Measurements from ENCODE around the gene F2RL3. TPM values are rescaled to one million over a fixed set of nuclear protein-coding genes. Genes with fewer than 3 reads are reported as not detected.

F2RL3 gene
- total and polyA plus RNA-seq, 3 donors from 2014 or later = 4.4 to 6.9 (median 4.6) TPM

DNA sequence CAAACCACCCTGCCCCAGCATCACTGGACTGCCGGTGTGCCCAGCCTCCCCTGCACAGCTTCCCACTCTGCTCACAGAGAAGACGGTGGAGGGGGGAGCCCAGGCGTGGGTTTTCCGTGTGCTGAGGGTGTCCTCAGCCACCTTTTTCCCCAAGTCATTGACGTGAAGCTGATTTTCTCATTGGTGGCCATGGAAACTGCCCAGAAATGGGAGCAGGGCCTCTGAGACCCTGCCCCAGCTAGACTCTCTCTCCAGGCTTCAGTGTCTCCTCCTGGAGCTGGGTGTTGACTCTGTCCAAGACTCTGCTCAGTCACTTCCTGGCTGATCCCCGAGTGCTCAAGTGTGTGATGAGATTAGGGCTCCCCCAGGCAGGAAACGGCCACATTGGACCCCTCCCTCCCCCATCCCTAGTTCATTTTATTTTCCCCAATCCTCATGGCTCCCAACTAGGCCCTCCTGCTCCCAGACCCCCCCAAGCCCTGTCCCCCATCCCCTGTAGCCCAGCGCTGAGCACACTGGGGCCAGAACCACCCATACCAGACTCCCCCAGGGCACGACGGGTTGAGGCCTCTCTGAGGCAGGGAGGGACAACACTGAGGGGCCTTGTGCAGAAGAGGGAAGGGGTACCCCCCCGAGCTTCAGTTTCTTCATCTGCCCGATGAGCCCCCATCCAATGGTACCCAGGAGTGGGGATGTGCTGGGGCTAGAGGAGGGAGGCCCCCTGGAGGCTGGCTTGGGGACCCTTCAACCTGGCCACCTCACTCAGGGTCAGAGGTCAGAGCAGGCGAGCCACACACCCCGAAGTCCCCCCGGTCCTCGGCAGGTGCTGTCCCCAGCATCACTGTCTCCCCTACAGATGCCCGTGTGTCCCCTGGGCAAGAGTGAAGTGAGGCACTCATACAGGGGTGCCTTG, 1.2 kb upstream of the F2RL3 start:
- no peak overlapping the region for H3K4me3 ChIP-seq
- H3K4me1 ChIP-seq = peaks cover 28% of the 10 kb centered on the region
- WGBS, 2 donors = 63 to 78% methylated on average over 14 to 16 of the region's 17 CpGs
- no peak for DNase-seq
- intact Hi-C loops (cut with DNase I; ENCODE audit: low total_unique reads) = no loop called here
- peak overlapping the region; percentile 50 to 84 for H3K27ac ChIP-seq
- no peaks in the 10 kb centered on the region for H3K9me3 ChIP-seq
- no peaks in the 10 kb centered on the region for H3K27me3 ChIP-seq
- no peaks in the 10 kb centered on the region for H3K36me3 ChIP-seq (ENCODE audit: low read depth, missing control alignments)
- TF ChIP-seq, protein P1, sequence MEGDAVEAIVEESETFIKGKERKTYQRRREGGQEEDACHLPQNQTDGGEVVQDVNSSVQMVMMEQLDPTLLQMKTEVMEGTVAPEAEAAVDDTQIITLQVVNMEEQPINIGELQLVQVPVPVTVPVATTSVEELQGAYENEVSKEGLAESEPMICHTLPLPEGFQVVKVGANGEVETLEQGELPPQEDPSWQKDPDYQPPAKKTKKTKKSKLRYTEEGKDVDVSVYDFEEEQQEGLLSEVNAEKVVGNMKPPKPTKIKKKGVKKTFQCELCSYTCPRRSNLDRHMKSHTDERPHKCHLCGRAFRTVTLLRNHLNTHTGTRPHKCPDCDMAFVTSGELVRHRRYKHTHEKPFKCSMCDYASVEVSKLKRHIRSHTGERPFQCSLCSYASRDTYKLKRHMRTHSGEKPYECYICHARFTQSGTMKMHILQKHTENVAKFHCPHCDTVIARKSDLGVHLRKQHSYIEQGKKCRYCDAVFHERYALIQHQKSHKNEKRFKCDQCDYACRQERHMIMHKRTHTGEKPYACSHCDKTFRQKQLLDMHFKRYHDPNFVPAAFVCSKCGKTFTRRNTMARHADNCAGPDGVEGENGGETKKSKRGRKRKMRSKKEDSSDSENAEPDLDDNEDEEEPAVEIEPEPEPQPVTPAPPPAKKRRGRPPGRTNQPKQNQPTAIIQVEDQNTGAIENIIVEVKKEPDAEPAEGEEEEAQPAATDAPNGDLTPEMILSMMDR (IDR thresholded peaks at IDR 0.05) = no peak
- TF ChIP-seq POLR2A (IDR thresholded peaks at IDR 0.05) = no peak

DNA sequence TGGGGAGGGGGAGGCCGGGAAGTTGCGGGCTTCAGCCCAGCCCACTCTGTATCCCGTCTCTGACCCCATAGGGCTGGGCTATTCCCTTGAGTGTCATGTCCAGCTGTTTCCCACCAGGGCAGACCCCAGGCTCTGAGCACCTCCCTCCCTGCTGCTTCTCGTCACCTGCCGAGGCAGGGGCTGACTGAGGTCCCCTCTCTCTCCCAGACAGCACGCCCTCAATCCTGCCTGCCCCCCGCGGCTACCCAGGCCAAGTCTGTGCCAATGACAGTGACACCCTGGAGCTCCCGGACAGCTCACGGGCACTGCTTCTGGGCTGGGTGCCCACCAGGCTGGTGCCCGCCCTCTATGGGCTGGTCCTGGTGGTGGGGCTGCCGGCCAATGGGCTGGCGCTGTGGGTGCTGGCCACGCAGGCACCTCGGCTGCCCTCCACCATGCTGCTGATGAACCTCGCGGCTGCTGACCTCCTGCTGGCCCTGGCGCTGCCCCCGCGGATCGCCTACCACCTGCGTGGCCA, 625 bp downstream of the F2RL3 start:
- no peaks in the 10 kb centered on the region for H3K36me3 ChIP-seq (ENCODE audit: low read depth, missing control alignments)
- no peaks in the 10 kb centered on the region for H3K27me3 ChIP-seq
- no peak for TF ChIP-seq POLR2A (IDR thresholded peaks at IDR 0.05)
- TF ChIP-seq, protein P1 (IDR thresholded peaks at IDR 0.05) = peak in 1 of 3 experiments; percentile 7
- peaks cover 41% of the 10 kb centered on the region for H3K4me1 ChIP-seq
- peak overlapping the region in 1 of 2 donors; percentile 44 for H3K27ac ChIP-seq
- DNase-seq = peak; percentile 86
- WGBS, 2 donors = 56 to 57% methylated on average over 7 to 22 of the region's 22 CpGs
- H3K9me3 ChIP-seq = no peaks in the 10 kb centered on the region
- intact Hi-C loops (cut with DNase I; ENCODE audit: low total_unique reads) = no loop called here
- H3K4me3 ChIP-seq = no peak overlapping the region

DNA sequence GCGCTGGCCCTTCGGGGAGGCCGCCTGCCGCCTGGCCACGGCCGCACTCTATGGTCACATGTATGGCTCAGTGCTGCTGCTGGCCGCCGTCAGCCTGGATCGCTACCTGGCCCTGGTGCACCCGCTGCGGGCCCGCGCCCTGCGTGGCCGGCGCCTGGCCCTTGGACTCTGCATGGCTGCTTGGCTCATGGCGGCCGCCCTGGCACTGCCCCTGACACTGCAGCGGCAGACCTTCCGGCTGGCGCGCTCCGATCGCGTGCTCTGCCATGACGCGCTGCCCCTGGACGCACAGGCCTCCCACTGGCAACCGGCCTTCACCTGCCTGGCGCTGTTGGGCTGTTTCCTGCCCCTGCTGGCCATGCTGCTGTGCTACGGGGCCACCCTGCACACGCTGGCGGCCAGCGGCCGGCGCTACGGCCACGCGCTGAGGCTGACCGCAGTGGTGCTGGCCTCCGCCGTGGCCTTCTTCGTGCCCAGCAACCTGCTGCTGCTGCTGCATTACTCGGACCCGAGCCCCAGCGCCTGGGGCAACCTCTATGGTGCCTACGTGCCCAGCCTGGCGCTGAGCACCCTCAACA, 1.2 kb downstream of the F2RL3 start:
- TF ChIP-seq, protein P1 (IDR thresholded peaks at IDR 0.05) = no peak
- TF ChIP-seq POLR2A (IDR thresholded peaks at IDR 0.05) = no peak
- intact Hi-C loops (cut with DNase I; ENCODE audit: low total_unique reads) = no loop called here
- peak overlapping the region in 1 of 2 donors; percentile 44 for H3K27ac ChIP-seq
- H3K36me3 ChIP-seq (ENCODE audit: low read depth, missing control alignments) = no peaks in the 10 kb centered on the region
- peaks cover 41% of the 10 kb centered on the region for H3K4me1 ChIP-seq
- 95 to 97% methylated on average over 31 to 43 of the region's 48 CpGs for WGBS, 2 donors
- H3K27me3 ChIP-seq = no peaks in the 10 kb centered on the region
- no peaks in the 10 kb centered on the region for H3K9me3 ChIP-seq
- H3K4me3 ChIP-seq = no peak overlapping the region
- no peak for DNase-seq

DNA sequence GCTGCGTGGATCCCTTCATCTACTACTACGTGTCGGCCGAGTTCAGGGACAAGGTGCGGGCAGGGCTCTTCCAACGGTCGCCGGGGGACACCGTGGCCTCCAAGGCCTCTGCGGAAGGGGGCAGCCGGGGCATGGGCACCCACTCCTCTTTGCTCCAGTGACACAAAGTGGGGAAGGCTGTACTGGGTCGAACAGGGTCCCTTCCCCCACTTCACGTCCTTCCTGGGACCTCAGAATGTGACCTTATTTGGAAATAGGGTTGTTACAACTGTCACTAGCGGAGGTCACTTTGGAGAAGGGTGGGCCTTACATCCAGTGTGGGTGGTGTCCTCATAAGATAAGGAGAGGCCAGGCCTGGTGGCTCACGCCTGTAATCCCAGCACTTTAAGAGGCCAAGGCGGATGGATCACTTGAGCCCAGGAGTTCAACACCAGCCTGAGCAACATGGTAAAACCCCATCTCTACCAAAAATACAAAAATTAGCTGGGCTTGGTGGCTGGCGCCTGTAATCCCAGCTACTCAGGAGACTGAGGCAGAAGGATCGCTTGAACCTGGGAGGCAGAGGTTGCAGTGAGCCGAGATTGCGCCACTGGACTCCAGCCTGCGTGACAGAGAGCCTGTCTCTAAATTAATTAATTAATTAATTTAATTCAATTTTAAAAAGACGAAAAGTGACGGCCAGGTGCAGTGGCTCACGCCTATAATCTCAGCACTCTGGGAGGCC, 1.8 kb downstream of the F2RL3 start:
- no peak for TF ChIP-seq POLR2A (IDR thresholded peaks at IDR 0.05)
- TF ChIP-seq, protein P1 (IDR thresholded peaks at IDR 0.05) = no peak
- H3K36me3 ChIP-seq (ENCODE audit: low read depth, missing control alignments) = no peaks in the 10 kb centered on the region
- no peak for DNase-seq
- no peak overlapping the region for H3K4me3 ChIP-seq
- intact Hi-C loops (cut with DNase I; ENCODE audit: low total_unique reads) = no loop called here
- H3K27ac ChIP-seq = no peak overlapping the region
- H3K27me3 ChIP-seq = no peaks in the 10 kb centered on the region
- peaks cover 41% of the 10 kb centered on the region for H3K4me1 ChIP-seq
- no peaks in the 10 kb centered on the region for H3K9me3 ChIP-seq
- WGBS, 2 donors = 89 to 94% methylated on average over 14 to 24 of the region's 24 CpGs
